HG03432 (cell line): ENCODE results near the gene SDHAF2.

Experiments
- ATAC-seq: cut with Tn5 transposase; IDR thresholded peaks from one replicate; pipeline ENCODE4 v1.9.1; 2021; ENCODE audit warnings: mild to moderate bottlenecking, moderate library complexity; ENCODE audit not compliant: unreplicated experiment

SDHAF2 gene

GRCh38 chr11:61495801-61496601 lies 66.1 kb downstream of the SDHAF2 start:
- ATAC-seq = no peak
